Jurkat, Clone E6-1 (cell line): Measurements from ENCODE around the gene PNPLA3.
"Not testable (repeated sequence)": the region's sequence is repeated elsewhere in the genome, so short reads cannot be mapped to it uniquely, and the experiment has no call there.

Experiments
- DNase-seq: peaks from one replicate; pipeline ENCODE4 v3.0.0-alpha.2; 2011; ENCODE audit warnings: low read depth, low spot score
- H3K4me3 ChIP-seq: 2 replicates; pipeline ENCODE4 v1.5.1; 2011; ENCODE audit warnings: mild to moderate bottlenecking, low read length, control low read depth, moderate library complexity

The PNPLA3 gene

DNA sequence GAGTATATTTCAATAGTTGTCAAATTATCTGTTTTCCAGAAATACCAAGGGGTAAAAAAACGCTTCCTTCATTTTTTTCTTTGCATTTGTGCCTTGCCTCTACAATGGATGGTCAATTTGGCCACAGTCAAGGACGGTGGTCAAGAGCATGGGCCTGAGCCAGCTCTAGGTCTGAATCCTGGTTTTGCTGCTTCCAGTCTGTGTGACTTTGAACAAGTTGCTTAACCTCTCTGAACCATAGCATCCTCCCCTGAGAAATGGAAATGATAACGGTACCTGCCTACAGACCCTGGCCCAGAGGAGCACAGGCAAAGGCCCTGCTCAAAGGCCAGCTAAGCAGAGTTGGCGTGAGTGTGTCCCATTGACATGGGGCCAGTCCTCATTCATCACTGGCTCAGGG, 34.9 kb upstream of the PNPLA3 start:
- DNase-seq = no peak
- H3K4me3 ChIP-seq = no peak overlapping the region

- H3K4me3 ChIP-seq = no peak overlapping the region
- DNase-seq = no peak
Measured at GRCh38 chr22:43889201-43889859, 34.3 kb upstream of the PNPLA3 start.

DNA sequence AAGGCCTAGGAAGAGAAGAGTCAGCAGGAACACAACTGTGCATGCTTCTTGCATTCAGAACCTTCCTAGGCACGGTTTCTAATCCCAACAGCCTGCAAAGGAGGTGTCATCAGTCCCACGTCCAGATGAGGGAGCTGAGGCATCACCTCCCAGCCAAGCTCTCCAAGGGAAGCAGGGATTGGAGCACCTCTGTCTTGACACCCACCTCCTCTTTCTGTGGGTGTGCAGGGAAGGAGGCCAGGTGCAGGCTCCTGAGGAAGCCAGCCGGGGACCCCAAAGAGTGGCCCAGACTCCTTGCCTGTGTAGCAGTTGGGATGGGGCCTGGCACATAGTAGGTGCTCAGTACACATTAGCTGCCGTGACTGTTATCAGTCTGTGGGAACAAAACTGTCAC, 33.7 kb upstream of the PNPLA3 start:
- DNase-seq = no peak
- H3K4me3 ChIP-seq = no peak overlapping the region

DNA sequence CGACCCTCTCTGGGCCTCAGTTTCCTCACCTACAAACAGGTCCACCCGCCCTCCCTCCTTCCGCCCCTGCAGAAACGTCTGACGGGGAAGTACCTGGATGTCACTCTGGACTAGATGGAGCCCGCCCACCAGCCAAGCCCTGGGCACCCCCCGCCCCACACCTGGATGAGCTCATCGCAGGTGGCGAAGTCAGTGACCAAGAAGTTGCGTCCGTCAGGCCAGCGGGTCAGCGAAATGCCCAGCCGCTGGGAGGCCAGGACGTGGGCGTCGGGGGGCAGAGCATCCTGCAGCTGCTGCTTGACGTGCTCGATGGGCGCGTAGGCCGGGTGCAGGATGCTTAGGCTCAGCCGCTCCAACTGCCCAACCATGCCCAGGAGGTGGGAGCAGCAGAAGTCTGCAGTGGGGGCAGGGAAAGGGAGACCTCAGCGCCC, 32.7 kb upstream of the PNPLA3 start:
- no peak overlapping the region for H3K4me3 ChIP-seq
- DNase-seq = no peak

DNA sequence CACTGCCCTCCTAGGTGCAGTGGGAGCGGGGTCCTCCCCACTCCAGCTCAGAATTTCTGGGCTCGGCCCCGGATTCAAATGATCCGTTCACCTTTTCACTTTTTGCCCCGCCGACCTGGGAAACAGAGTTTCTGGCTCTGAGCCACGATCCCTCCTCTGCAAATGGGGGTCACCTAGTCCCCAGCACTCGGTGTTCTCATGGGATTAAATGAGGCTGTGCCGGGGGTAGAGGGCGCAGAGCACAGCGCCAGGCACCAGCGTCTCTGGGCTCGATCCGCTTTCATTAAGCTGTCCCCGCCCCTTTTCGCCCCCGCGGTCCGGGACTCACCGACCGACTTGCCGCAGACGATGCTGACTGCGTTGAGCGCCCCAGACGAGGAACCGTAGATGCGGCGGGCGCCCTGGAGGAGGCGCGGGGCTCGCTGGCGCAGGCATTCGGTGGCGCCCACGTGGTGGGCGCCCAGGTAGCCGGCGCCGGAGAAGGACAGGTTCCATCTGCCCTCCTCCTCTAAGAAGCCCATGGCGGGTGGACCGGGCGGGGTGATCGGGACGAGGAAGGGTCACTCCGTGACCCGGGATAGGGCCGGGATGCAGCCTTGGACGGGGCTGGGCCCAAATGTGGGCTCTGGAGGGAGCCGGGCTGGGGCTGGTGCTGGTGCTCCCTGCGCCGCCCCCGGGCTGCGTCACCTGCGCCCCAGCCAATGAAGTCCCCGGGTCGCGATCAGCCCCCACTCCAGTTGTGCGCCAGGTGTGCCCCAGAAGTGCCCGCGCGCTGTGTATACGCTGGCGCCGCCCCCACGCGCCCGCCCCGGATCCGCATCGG, 32.0 kb upstream of the PNPLA3 start, which contains the start of gene PNPLA5:
Gene PNPLA5, minus strand, starts transcription at position 654 of the 823 bp plus-strand sequence. Its CDS starts 133 bp downstream, at position 521.
- H3K4me3 ChIP-seq = no peak within 1 kb of the TSS
- no peak for DNase-seq

DNA sequence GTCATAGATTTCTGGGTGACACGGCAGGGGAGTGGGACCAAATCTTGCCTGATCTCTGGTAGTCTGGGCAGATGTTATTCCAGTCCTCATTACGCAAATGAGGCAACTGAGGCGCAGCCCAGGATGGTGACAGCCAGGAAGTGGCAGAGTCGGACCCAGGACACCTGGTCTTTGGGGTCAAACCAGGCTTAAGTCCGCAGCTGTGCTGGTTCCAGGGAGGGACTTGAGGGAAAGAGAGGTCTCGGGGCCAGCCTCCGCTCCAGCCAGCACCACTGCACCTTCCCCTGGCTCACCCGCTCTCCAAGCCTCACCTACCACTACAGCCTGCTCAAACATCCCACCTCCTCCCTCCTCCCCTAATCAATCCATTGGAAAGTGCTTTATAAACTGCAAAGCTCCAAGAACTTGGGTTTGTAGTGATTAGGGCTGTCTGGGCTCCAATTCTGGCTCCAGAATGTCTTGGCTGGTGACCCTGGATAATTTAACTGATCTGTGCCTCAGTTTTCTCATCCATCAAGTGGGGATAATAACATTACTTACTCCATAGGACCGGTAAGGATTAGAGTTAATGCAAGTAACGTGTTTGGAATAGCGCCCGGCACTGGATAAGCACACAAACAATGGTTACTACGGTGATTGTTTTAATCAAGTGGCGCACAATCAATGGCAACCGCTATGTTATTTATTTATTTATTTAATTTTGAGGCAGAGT, 31.3 kb upstream of the PNPLA3 start:
- H3K4me3 ChIP-seq = no peak overlapping the region
- DNase-seq = no peak

- no peak overlapping the region for H3K4me3 ChIP-seq
- no peak for DNase-seq
Measured at GRCh38 chr22:43893266-43893665, 30.3 kb upstream of the PNPLA3 start.

GRCh38 chr22:43894122-43894521, 29.5 kb upstream of the PNPLA3 start:
- DNase-seq = no peak
- H3K4me3 ChIP-seq = no peak overlapping the region

GRCh38 chr22:43895986-43896645, 27.5 kb upstream of the PNPLA3 start:
- H3K4me3 ChIP-seq = no peak overlapping the region
- no peak for DNase-seq

DNA sequence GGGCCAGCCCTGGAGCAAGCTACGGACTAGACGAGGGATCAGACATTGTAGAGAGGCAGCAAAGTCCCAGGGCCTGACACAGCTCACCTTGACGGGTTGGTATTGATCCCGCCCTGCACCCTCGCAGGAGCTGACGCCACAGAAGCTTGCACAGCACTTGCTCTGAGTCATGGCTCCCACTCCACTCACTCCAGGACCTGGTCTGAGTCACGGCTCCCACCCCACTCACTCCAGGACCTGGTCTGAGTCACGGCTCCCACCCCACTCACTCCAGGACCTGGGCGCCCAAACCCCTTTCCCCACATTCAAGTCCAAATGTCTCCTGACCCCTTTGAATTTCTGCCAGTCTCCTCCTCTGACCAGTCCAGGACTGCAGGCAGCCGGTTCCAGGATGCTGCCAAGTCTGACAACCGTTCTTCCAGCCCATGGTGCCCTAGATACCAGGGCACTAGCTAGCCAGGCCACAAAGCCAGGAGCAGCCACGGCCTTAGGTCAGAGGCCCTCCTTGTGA, 25.8 kb upstream of the PNPLA3 start:
- no peak for DNase-seq
- no peak overlapping the region for H3K4me3 ChIP-seq

DNA sequence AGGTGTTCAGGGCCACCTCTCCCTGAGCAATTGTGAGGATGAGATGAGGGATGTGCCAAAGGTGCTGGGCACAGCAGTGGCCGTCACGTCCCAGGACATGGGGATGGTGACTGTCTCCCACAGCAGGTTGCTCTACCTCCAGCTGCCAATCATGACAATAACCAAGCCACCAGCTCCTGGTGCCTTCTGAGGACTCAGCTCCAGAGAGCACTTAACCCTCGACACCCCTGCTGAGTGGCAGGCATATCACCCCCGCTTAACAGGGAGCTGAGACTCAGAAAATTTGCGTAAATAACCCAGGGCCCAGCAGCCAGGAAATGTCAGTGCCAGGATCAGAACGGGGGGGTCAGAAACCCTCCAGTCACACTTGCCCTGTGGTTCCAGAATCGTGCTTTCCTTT, 23.4 kb upstream of the PNPLA3 start:
- no peak overlapping the region for H3K4me3 ChIP-seq
- DNase-seq = no peak

- H3K4me3 ChIP-seq = no peak overlapping the region
- DNase-seq = no peak
Measured at GRCh38 chr22:43901976-43902643, 21.5 kb upstream of the PNPLA3 start.

GRCh38 chr22:43903033-43903432, 20.6 kb upstream of the PNPLA3 start:
- H3K4me3 ChIP-seq, DNase-seq: not testable (repeated sequence)

DNA sequence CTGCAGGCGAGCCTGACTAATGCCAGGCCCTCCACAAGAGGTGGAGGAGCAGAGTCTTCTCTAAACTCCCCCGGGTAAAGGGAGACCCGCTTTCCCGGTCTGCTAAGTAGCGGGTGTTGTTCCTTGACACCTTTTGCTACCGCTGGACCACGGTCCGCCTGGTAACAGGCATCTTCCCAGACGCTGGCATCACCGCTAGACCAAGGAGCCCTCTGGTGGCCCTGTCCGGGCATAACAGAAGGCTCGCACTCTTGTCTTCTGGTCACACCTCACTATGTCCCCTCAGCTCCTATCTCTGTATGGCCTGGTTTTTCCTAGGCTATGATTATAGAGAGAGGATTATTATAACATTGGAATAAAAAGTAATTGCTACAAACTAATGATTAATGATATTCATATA, 19.2 kb upstream of the PNPLA3 start:
- H3K4me3 ChIP-seq, DNase-seq: not testable (repeated sequence)

DNA sequence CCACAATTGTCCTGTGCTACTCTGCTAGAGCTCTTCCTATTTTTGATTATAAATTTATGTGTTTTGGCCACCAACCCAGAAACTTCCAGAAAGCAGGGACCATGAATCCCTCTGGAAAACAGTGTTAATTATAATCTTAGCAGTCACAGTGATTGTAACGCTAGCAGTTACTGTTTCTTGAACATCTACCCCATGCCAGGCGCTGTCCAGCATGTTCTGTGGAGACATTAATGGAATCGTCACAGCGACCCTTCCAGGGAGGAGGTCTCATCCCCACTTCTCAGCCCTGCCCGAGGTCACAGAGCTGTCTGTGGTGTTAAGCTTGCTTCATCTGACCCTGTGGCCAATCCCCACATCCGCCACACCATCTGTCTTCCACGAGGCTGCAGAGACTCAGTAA, 17.9 kb upstream of the PNPLA3 start:
- DNase-seq = no peak
- no peak overlapping the region for H3K4me3 ChIP-seq

DNA sequence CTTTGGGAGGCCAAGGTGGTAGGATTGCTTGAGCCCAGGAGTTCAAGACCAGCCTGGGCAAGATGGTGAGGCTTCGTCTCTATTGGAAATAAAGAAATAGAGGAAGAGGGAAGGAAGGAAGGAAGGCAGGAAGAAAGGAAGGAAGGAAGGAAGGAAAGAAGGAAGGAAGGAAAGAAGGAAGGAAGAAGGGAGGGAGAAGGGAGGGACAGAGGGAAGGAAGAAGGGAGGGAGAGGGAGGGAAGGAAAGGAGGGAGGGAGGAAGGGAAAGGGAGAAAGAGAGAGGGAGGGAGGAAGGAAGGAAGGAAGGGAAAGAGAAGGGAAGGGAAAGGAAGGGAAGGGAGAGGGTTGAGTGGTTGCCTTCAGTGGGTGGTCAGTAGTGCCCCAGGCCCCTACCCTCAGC, 13.9 kb upstream of the PNPLA3 start:
- H3K4me3 ChIP-seq = no peak overlapping the region
- no peak for DNase-seq

DNA sequence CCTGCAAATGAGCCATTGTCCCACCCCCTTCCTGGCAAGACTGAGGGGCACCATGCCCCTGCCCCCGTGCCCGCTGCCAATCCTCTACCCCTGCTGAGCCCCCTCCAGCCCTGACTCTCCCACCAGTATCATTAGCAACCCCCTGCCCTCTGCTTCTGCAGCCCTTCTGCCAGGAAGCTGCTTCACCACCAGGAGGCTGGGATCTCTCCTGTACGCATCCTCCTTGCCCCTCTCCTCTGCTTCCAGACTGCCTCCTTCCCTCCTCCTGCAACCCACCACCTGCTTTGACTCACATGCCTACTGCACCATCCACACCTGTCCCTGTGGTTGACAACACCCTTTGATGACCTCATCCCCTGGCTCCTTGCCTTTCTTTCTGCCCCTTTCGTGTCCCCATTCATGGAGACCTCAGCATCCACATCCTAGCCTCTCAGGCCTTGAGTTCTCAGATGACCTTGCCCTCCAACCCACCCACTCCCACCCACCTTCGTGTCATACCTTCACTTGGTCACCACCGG, 13.4 kb upstream of the PNPLA3 start:
- H3K4me3 ChIP-seq = no peak overlapping the region
- no peak for DNase-seq

DNA sequence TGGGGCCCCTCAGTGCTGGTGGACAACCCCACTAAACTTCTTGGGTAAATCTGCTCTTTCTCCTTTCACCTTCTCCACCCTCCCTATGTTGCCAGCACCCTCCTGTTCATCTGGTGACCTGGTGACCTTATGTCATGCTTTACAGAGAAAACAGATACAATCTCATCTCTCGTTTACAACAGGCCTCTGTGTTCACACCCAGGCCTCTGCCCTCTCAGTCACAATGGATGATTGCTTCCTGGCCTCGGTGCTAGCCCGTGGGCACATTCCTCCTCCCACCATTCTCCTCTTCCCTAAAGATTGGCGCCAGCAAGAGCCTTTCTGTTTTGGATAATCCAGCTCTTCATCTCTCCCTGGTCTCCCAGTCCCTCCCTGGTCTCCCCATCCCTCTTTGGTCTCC, 12.3 kb upstream of the PNPLA3 start:
- DNase-seq = no peak
- no peak overlapping the region for H3K4me3 ChIP-seq

DNA sequence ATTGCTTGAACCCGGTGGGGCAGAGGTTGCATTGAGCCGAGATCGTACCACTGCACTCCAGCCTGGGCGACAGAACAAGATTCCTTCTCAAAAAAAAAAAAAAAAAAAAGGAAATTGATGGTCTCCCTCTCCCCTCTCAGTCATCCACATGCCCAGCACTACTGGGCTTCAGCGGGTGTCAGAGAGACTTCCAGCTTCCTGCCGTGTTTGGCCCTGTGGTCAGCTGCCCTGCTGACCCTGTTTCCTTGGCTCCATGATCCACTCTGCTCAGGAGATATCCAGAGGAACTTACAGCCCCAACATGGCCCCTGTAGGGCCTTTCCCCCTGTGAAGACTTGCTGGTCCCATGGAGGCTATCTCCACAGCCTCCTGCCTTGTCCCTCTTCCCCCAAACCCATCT, 6.1 kb upstream of the PNPLA3 start:
- no peak overlapping the region for H3K4me3 ChIP-seq
- no peak for DNase-seq
